AG04450 (cell line): ENCODE measurements around the gene BCAS1. TPM values are rescaled to one million over a fixed set of nuclear protein-coding genes. Genes with fewer than 3 reads are reported as not detected.

Source experiments
- CTCF ChIA-PET: fragments of 300-600, 350-600 bp; formaldehyde crosslinking; extraction: SDS; loops from one replicate; lab custom pipeline; 2022; ENCODE audit warnings: antibody characterized with exemption, inconsistent platforms; lab: Charles Lee
- POLR2A ChIA-PET: fragments of 350-600 bp; formaldehyde crosslinking; extraction: SDS; loops from one replicate; lab custom pipeline; 2021; ENCODE audit warnings: antibody characterized with exemption, inconsistent platforms; lab: Yijun Ruan, JAX
- DNase-seq: peaks from one replicate; pipeline ENCODE4 v3.0.0-alpha.2; 2011; ENCODE audit warnings: low read depth, low spot score
- H3K27ac ChIP-seq: one replicate; pipeline ENCODE4 v1.5.1; 2012; ENCODE audit warnings: low read depth, low read length, control low read depth
- H3K27me3 ChIP-seq: one replicate; pipeline ENCODE4 v1.6.0; 2012; ENCODE audit warnings: low read length; ENCODE audit not compliant: control insufficient read depth, insufficient read depth
- H3K4me3 ChIP-seq: 2 replicates; pipeline ENCODE4 v1.5.1; 2011; ENCODE audit warnings: mild to moderate bottlenecking, low read depth, low read length, control low read depth
- H3K9me3 ChIP-seq: 2 replicates; pipeline ENCODE4 v1.5.1; 2012; ENCODE audit warnings: low read length; ENCODE audit not compliant: control insufficient read depth, insufficient read depth
- CTCF ChIP-seq: IDR thresholded peaks from 2 replicates; pipeline ENCODE4 v1.5.1; 2011; ENCODE audit warnings: low read depth, low read length, control low read depth, inconsistent platforms
- polyA plus RNA-seq: library from polyadenylated mRNA; depleted of rRNA; stranded (reverse); fragments of >200 nt; gene quantifications from 2 replicates; pipeline ENCODE4 v1.2.3, GENCODE V29; 2011

BCAS1 gene
- polyA plus RNA-seq, 1 experiment, result not detected

GRCh38 chr20:54059691-54060364 is 10.6 kb downstream of the BCAS1 start:
- no peak for TF ChIP-seq CTCF
- CTCF ChIA-PET, result interaction anchor here (1.5 kb wide), 1 partner anchor 44 kb away, joined by 4 read pairs; no protein-coding TSS in a partner anchor
- Histone ChIP-seq H3K9me3 (no peaks in the 10 kb centered on the region), H3K27ac (no peak overlapping the region), H3K27me3 (peaks cover 4% of the 10 kb centered on the region), H3K4me3 (no peak overlapping the region)
- DNase-seq, result no peak
- POLR2A ChIA-PET, result no interaction called here

- no peaks in the 10 kb centered on the region for H3K27me3 ChIP-seq
- DNase-seq, result no peak
- TF ChIP-seq CTCF, result no peak
- POLR2A ChIA-PET, result no interaction called here
- no peak overlapping the region for H3K4me3 ChIP-seq
- H3K9me3 ChIP-seq, result no peaks in the 10 kb centered on the region
- CTCF ChIA-PET, result no interaction called here
- H3K27ac ChIP-seq, result no peak overlapping the region
Measured at GRCh38 chr20:54058420-54059139, 11.8 kb downstream of the BCAS1 start.

- H3K27me3 ChIP-seq, result no peaks in the 10 kb centered on the region
- H3K9me3 ChIP-seq, result no peaks in the 10 kb centered on the region
- no peak overlapping the region for H3K4me3 ChIP-seq
- no peak for DNase-seq
- H3K27ac ChIP-seq, result no peak overlapping the region
- TF ChIP-seq CTCF, result no peak
- POLR2A ChIA-PET, result no interaction called here
- CTCF ChIA-PET, result interaction anchor here (1.4 kb wide), 1 partner anchor 47 kb away, joined by 3 read pairs; no protein-coding TSS in a partner anchor
Measured at GRCh38 chr20:54056762-54057639, 13.4 kb downstream of the BCAS1 start.

GRCh38 chr20:54054516-54054915 is 15.9 kb downstream of the BCAS1 start:
- no peak overlapping the region for H3K27ac ChIP-seq
- H3K9me3 ChIP-seq, result no peaks in the 10 kb centered on the region
- ChIA-PET POLR2A (no interaction called here), CTCF (no interaction called here)
- no peak for DNase-seq
- H3K4me3 ChIP-seq, result no peak overlapping the region
- no peaks in the 10 kb centered on the region for H3K27me3 ChIP-seq
- no peak for TF ChIP-seq CTCF
